ENCODE data around the gene MCUR1.

GRCh38 chr6:13762611-13763441 is 51.5 kb downstream of the MCUR1 start:
- TF ChIP-seq FOSB (CRISPR knock-in tag; IDR thresholded peaks at IDR 0.05) (no peak), HMGXB4 (CRISPR knock-in tag; IDR thresholded peaks at IDR 0.05; ENCODE audit: borderline replicate concordance) (no peak), CTCF (IDR thresholded peaks at IDR 0.05) (no peak), RCOR1 (IDR thresholded peaks at IDR 0.05; ENCODE audit: low read depth, low read length) (no peak), BHLHE40 (IDR thresholded peaks at IDR 0.05; ENCODE audit: low read depth, low read length) (no peak)

All from A549 (cell line).